HG03097 (cell line): ENCODE results near the gene KIDINS220.
"Not testable (repeated sequence)": the region's sequence is repeated elsewhere in the genome, so short reads cannot be mapped to it uniquely, and the experiment has no call there.

Experiments
- ATAC-seq: cut with Tn5 transposase; IDR thresholded peaks from one replicate; pipeline ENCODE4 v1.9.1; 2021; ENCODE audit not compliant: unreplicated experiment, low FRiP score

KIDINS220 gene

GRCh38 chr2:8756716-8757115 lies 80.7 kb downstream of the KIDINS220 start:
- no peak for ATAC-seq

GRCh38 chr2:8756230-8756629 lies 81.2 kb downstream of the KIDINS220 start:
- ATAC-seq, result no peak

GRCh38 chr2:8754106-8754776 lies 83.2 kb downstream of the KIDINS220 start:
- ATAC-seq, result no peak

GRCh38 chr2:8753609-8754008 lies 83.8 kb downstream of the KIDINS220 start:
- no peak for ATAC-seq

GRCh38 chr2:8752385-8752784 lies 85.0 kb downstream of the KIDINS220 start:
- no peak for ATAC-seq

- ATAC-seq, result no peak
Measured at GRCh38 chr2:8750221-8750620, 87.2 kb downstream of the KIDINS220 start.

GRCh38 chr2:8743261-8743660 lies 94.2 kb downstream of the KIDINS220 start:
- no peak for ATAC-seq

- no peak for ATAC-seq
Measured at GRCh38 chr2:8740136-8740535, 97.3 kb downstream of the KIDINS220 start.

GRCh38 chr2:8737571-8738175 lies 99.7 kb downstream of the KIDINS220 start:
- ATAC-seq, result no peak

GRCh38 chr2:8732601-8733000 lies 104.8 kb downstream of the KIDINS220 start:
- ATAC-seq, result no peak

GRCh38 chr2:8729939-8730338 lies 107.5 kb downstream of the KIDINS220 start:
- no peak for ATAC-seq

GRCh38 chr2:8729101-8729500 lies 108.3 kb downstream of the KIDINS220 start:
- ATAC-seq, result not testable (repeated sequence)

GRCh38 chr2:8728305-8729015 lies 109.0 kb downstream of the KIDINS220 start:
- ATAC-seq, result no peak

GRCh38 chr2:8725838-8726237 lies 111.6 kb downstream of the KIDINS220 start:
- ATAC-seq, result no peak

GRCh38 chr2:8722986-8723385 lies 114.4 kb downstream of the KIDINS220 start:
- no peak for ATAC-seq

- no peak for ATAC-seq
Measured at GRCh38 chr2:8721410-8721809, 116.0 kb downstream of the KIDINS220 start.

GRCh38 chr2:8720741-8721140 lies 116.7 kb downstream of the KIDINS220 start:
- ATAC-seq, result no peak

GRCh38 chr2:8719528-8719927 lies 117.9 kb downstream of the KIDINS220 start:
- no peak for ATAC-seq

- no peak for ATAC-seq
Measured at GRCh38 chr2:8714971-8715370, 122.4 kb downstream of the KIDINS220 start.

GRCh38 chr2:8714283-8714682 lies 123.1 kb downstream of the KIDINS220 start:
- ATAC-seq, result no peak

GRCh38 chr2:8710951-8711350 lies 126.5 kb downstream of the KIDINS220 start:
- ATAC-seq, result no peak

- no peak for ATAC-seq
Measured at GRCh38 chr2:8709611-8710010, 127.8 kb downstream of the KIDINS220 start.
